Gastrocnemius medialis (tissue), 4 donors: Measurements from ENCODE around the gene TMEM132E.

Experiments
- CTCF ChIP-seq, 5 experiments: fragments of 450-650 bp in 3 of 5; fragments of 200-600 bp in 2 of 5; sonication (generic) in 2 of 5; IDR thresholded peaks in 4 of 5; conservative IDR thresholded peaks in 1 of 5; 1 replicate in 4 of 5; 2 replicates in 1 of 5; pipeline ENCODE4 v1.5.1; 2016 to 2019; ENCODE audit warnings: antibody characterized with exemption in 5 of 5, mild to moderate bottlenecking in 3 of 5, moderate library complexity in 3 of 5
- POLR2A ChIP-seq, 2 donors: fragments of 450-650 bp; IDR thresholded peaks; one replicate each; pipeline ENCODE4 v1.6.1; 2017; ENCODE audit warnings: antibody characterized with exemption in 2 of 2, mild to moderate bottlenecking in 2 of 2, moderate library complexity in 2 of 2

DNA sequence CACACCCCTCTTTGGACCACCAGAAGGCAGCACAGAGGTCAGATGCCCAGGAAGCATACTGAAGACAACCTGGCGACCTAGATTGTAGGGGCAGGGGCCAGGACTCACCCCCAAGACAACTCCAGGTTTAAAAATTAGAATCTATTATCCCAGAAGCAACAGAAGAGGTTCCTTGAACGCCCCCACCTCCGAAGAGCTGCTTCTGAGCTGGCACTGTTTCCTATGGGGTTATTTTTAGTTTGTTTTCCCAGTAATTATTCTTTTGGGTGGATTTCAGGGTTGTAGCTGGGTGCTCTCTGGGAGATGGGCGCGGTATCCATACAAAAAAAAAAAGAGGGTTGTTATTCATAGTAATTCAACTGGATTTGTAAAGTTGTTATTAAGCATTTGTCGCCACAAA is 10.4 kb upstream of the TMEM132E start:
- TF ChIP-seq CTCF (IDR thresholded peaks at IDR 0.05 in 4 of 5, conservative IDR thresholded peaks at IDR 0.05 in 1 of 5) (no peak), POLR2A (IDR thresholded peaks at IDR 0.05) (no peak)
